HG03520 (cell line): Measurements from ENCODE around the gene TLK1.

ENCODE experiments used
- ATAC-seq: cut with Tn5 transposase; IDR thresholded peaks from one replicate; pipeline ENCODE4 v1.9.1; 2021; ENCODE audit warnings: mild to moderate bottlenecking, moderate library complexity; ENCODE audit not compliant: unreplicated experiment

The TLK1 gene

GRCh38 chr2:171160119-171160955 lies at the start of gene TLK1:
TSS of gene TLK1 (minus strand) at chr2:171160893. CDS start at chr2:171160428, 465 bp downstream.
- peak; percentile 51 for ATAC-seq

- ATAC-seq: no peak
These were observed 49.6 kb upstream of the TLK1 start for GRCh38 chr2:171210216-171210863.

- ATAC-seq: no peak
These were observed 48.0 kb upstream of the TLK1 start for GRCh38 chr2:171208657-171209056.

GRCh38 chr2:171206422-171207115 lies 45.9 kb upstream of the TLK1 start:
- no peak for ATAC-seq

- ATAC-seq: no peak
These were observed 44.9 kb upstream of the TLK1 start for GRCh38 chr2:171205551-171205950.

- no peak for ATAC-seq
These were observed 41.1 kb upstream of the TLK1 start for GRCh38 chr2:171201767-171202166.

- no peak for ATAC-seq
These were observed 40.6 kb upstream of the TLK1 start for GRCh38 chr2:171201271-171201670.

- no peak for ATAC-seq
These were observed 39.8 kb upstream of the TLK1 start for GRCh38 chr2:171200469-171200868.

- ATAC-seq: no peak
These were observed 30.3 kb upstream of the TLK1 start for GRCh38 chr2:171191021-171191420.

GRCh38 chr2:171187819-171188218 lies 27.1 kb upstream of the TLK1 start:
- no peak for ATAC-seq

- ATAC-seq: no peak
These were observed 26.5 kb upstream of the TLK1 start for GRCh38 chr2:171187177-171187576.

- no peak for ATAC-seq
These were observed 25.2 kb upstream of the TLK1 start for GRCh38 chr2:171185941-171186340.

- ATAC-seq: no peak
These were observed 24.6 kb upstream of the TLK1 start for GRCh38 chr2:171185165-171185818.

- ATAC-seq: no peak
These were observed 20.7 kb upstream of the TLK1 start for GRCh38 chr2:171181064-171182049.

- no peak for ATAC-seq
These were observed 19.7 kb upstream of the TLK1 start for GRCh38 chr2:171180229-171180930.

GRCh38 chr2:171178993-171179392 lies 18.3 kb upstream of the TLK1 start:
- ATAC-seq: no peak

- ATAC-seq: no peak
These were observed 15.8 kb upstream of the TLK1 start for GRCh38 chr2:171176516-171176915.

GRCh38 chr2:171174075-171174474 lies 13.4 kb upstream of the TLK1 start:
- no peak for ATAC-seq

- ATAC-seq: no peak
These were observed 12.4 kb upstream of the TLK1 start for GRCh38 chr2:171173087-171173486.
